ENCODE data around the gene HSPA4.

- TF ChIP-seq CTCF (IDR thresholded peaks at IDR 0.05): no peak
- TF ChIP-seq POLR2A (IDR thresholded peaks at IDR 0.05): no peak
These were observed 1.6 kb downstream of the HSPA4 start for GRCh38 chr5:133053448-133053847.
